VCaP (cell line): Measurements from ENCODE around the gene RNU4-1.

Source experiments
- H3K27ac ChIP-seq: fragments of 450-650 bp; 2 replicates; pipeline ENCODE4 v1.5.1; 2017
- TF ChIP-seq, protein P1 (sequence below): fragments of 450-650 bp; conservative IDR thresholded peaks from 2 replicates; pipeline ENCODE4 v1.5.1; 2017; ENCODE audit warnings: mild to moderate bottlenecking, moderate library complexity

Gene RNU4-1

DNA sequence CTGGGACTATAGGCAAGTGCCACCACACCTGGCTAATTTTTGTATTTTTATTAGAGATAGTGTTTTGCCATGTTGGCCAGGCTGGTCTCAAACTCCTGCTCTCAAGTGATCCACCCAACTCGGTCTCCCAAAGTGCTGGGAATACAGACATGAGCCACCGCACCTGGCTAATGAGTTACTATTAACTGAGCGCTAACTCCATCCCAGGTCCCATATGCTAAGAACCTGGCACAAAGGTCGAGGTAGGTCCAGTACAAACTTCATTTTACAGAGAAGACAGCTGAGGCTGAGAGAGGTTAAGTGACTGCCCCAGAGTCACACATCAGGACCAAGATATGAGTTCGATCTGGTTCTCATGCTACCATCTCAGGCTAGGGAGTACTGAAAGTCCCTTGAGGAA is 39.0 kb upstream of the RNU4-1 start:
- H3K27ac ChIP-seq, result no peak overlapping the region
- TF ChIP-seq, protein P1, sequence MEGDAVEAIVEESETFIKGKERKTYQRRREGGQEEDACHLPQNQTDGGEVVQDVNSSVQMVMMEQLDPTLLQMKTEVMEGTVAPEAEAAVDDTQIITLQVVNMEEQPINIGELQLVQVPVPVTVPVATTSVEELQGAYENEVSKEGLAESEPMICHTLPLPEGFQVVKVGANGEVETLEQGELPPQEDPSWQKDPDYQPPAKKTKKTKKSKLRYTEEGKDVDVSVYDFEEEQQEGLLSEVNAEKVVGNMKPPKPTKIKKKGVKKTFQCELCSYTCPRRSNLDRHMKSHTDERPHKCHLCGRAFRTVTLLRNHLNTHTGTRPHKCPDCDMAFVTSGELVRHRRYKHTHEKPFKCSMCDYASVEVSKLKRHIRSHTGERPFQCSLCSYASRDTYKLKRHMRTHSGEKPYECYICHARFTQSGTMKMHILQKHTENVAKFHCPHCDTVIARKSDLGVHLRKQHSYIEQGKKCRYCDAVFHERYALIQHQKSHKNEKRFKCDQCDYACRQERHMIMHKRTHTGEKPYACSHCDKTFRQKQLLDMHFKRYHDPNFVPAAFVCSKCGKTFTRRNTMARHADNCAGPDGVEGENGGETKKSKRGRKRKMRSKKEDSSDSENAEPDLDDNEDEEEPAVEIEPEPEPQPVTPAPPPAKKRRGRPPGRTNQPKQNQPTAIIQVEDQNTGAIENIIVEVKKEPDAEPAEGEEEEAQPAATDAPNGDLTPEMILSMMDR, result no peak

DNA sequence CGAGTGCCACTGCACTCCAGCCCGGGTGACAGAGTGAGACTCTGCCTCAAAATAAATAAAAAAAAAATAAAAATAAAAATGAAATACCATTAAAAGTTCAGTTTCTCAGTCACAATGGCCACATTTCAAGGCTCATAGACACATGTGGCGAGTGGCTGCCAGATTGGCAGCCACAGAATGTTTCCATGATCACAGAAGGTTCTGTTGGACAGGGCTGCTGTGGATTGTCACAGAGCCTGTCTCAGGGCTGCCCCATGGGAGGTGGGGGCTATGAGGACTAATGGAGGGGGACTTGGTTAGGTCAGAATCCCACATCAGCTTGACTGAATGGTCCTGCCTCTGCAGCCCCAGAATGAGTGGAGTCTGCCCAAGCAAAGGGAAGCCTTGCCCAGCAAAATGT is 38.4 kb upstream of the RNU4-1 start:
- no peak overlapping the region for H3K27ac ChIP-seq
- TF ChIP-seq, protein P1, result no peak

DNA sequence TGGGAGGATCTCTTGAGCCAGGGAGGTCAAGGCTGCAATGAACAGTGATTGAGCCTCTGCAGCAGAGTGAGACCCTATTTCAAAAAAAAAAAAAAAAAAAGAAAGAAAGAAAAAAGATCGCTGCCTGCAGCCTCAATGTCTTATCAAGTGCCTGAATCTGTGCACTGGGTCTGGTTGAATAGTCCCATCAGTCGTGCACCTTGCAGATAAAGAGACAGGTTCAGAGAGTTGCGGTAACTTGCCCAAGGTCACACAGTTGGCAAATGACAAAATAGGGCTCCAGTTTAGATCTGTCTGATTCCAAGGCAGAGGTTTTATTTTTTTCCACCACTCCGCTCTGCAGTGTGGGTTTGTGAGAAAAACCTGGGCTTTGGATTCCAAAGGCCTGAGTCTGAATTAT is 35.2 kb upstream of the RNU4-1 start:
- no peak overlapping the region for H3K27ac ChIP-seq
- TF ChIP-seq, protein P1, result no peak

DNA sequence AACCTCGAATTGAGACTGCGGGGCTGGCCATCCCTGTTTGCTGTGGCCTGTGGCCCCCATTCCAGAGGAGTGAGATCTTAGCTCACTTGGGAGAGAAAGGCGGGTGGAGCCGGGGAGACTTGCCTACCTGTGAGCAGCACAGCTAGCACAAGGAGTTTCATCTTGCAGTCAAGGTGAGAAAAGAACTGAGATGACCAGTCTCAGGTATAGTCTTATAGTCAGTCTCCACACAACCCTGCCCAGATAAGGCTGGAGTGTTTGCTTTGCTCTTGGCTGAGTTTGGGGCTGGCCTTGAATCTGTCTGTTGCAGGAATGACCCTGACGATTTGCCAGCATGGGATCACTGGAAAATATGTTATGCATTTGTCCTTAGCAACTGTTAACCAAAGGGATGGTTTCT is 34.6 kb upstream of the RNU4-1 start, which contains the start of gene PLA2G1B:
PLA2G1B (minus strand) TSS at position 187 of the 400 bp plus-strand sequence; CDS start at position 161, 26 bp downstream.
- H3K27ac ChIP-seq, result no peak within 1 kb of the TSS
- TF ChIP-seq, protein P1, result no peak

DNA sequence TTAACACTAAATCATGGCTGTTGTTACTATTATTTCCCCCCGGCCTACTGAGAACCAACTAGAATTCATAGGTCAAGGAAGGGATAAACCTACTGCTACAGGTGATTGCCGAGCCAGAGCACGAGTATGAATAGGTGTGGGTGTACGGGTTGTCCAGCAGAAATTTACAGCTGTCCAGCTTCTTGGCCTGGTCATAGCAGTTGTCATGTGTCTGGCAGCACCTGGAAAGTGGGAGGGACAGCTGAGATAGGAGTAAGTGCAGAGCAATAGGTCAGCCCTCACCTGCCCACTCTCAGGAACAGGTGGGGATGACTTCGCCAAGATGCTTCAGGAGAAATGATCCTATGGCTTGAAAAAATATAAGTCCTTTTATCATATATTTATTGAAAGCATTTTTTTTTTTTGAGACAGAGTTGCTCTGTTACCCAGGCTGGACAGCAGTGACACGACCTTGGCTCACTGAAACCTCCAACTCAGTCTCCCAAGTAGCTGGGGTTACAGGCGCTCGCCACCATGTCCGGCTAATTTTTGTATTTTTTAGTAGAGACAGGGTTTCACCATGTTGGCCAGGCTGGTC is 31.9 kb upstream of the RNU4-1 start:
- TF ChIP-seq, protein P1, result no peak
- H3K27ac ChIP-seq, result peak overlapping the region; percentile 99

DNA sequence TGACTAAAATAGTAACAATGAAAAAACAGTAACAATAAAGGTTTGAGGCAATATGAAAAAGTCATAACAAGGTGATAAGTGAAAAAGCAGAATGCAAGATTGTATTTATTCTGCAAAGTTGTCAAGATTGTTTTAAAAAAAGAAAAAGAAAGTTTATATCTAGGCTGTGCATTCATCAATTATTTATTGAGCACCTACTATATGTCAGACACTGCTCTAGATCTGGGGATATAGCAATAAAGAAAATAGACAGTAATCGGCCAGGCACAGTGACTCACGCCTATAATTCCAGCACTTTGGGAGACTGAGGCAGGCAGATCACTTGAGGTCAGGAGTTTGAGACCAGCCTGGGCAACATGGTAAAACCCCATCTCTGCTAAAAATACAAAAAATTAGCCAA is 30.7 kb upstream of the RNU4-1 start:
- H3K27ac ChIP-seq, result peak overlapping the region; percentile 99
- TF ChIP-seq, protein P1, result no peak

DNA sequence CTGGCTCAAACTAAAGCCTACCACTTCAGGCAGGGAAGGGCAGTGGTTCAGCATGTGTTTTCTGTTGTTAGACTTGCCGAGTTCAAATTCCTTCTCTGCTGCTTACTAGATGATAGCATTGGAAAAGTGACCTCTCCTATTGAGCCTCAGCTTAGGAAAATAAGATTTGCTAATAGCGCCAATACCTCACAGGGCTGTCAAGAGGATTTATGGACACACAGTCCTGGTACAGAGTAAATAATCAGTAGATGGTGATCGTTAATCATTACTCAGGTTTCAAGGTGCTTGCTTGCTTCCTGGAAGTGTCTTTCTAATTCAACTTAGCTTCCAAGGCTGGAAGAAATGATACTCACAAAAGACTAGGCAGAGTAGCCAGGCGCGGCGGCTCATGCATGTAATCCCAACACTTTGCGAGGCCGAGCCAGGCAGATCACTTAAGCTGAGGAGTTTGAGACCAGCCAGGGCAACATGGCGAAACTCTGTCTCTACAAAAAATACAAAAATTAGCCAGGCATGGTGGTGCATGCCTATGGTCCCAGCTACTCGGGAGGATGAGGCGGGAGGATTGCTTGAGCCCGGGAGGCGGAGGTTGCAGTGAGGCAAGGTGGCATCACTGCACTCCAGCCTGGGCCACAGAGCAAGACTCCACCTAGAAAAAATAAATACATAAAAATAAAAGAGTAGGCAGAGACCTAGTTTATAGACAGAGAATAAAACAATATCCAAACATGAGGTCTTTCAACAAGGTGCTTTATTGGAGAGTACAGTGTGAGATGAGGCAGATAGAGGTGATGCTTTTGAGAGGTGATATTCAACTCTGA is 28.6 kb upstream of the RNU4-1 start:
- TF ChIP-seq, protein P1, result no peak
- H3K27ac ChIP-seq, result peak overlapping the region; percentile 99
